Activated CD4-positive, alpha-beta memory T cell treated with anti-CD3 and anti-CD28 coated beads for 36 hours (primary cell): ENCODE measurements around the gene PACSIN3. TPM values are rescaled to one million over a fixed set of nuclear protein-coding genes. Genes with fewer than 3 reads are reported as not detected.

Source experiments
- CTCF ChIA-PET: fragments of 350-600 bp; sonication (Branson Sonifier 250); formaldehyde crosslinking; loops from one replicate; lab custom pipeline; 2021; ENCODE audit warnings: antibody characterized with exemption, inconsistent platforms; lab: Charles Lee
- POLR2A ChIA-PET: fragments of 350-600 bp; sonication (Branson Sonifier 250); formaldehyde crosslinking; loops from one replicate; lab custom pipeline; 2021; ENCODE audit warnings: antibody characterized with exemption; lab: Charles Lee
- DNase-seq: peaks from one replicate; pipeline ENCODE4 v3.0.0-alpha.2; 2020
- H3K27ac Mint-ChIP-seq: one replicate; pipeline ENCODE4 v1.8.0; 2021; ENCODE audit warnings: mixed read lengths
- H3K27me3 Mint-ChIP-seq: one replicate; pipeline ENCODE4 v1.8.0; 2021; ENCODE audit warnings: mixed read lengths
- H3K36me3 Mint-ChIP-seq: one replicate; pipeline ENCODE4 v1.8.0; 2021; ENCODE audit warnings: mixed read lengths
- H3K4me1 Mint-ChIP-seq: one replicate; pipeline ENCODE4 v1.8.0; 2021; ENCODE audit warnings: low read depth, mixed read lengths
- H3K4me3 Mint-ChIP-seq: one replicate; pipeline ENCODE4 v1.8.0; 2021; ENCODE audit warnings: mild to moderate bottlenecking, mixed read lengths
- H3K9me3 Mint-ChIP-seq: one replicate; pipeline ENCODE4 v1.8.0; 2021; ENCODE audit warnings: mixed read lengths
- intact Hi-C: fragments of 100-400 bp; cut with micrococcal nuclease; formaldehyde crosslinking; loops from one replicate; pipeline ENCODE4 v1.15.1; 2023
- total RNA-seq, 2 experiments: library from RNA; stranded (reverse); gene quantifications; one replicate each; pipeline ENCODE4 v1.2.3, GENCODE V29; 2021

Gene PACSIN3
- total RNA-seq, 2 experiments from 2014 or later = 5.3 to 6.0 TPM

DNA sequence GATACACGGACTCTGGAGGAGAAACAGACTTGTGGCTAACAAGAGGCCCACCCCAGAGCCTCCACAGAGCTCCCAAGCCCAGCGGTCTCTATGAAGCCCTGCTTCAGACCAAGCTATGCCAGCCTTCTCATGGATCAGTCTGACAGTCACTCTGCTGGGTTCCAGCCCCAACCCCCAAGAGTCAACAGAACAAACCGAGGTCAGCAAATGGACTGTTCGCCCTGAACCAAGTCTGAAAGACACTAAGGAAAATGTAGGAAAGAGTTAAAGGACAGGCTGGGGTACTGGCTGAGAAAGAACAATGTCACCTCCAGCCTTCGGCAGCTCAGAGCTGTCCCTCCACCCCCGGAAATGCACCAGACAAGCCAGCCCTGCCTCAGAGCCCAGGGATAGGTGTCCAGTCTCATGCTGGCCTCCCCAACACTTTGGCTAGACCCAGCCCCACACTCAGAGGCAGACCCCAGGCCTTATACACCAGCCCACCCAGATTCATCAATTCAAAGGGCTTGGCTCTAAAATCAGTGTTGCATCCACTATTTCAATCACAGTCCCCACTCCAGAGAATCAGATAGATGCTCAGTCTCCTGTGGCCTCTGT lies 13.4 kb downstream of the PACSIN3 start:
- Mint-ChIP-seq H3K4me3 (no peak overlapping the region), H3K36me3 (peaks cover 29% of the 10 kb centered on the region), H3K27ac (no peak overlapping the region), H3K9me3 (no peaks in the 10 kb centered on the region), H3K4me1 (peaks cover 41% of the 10 kb centered on the region), H3K27me3 (no peaks in the 10 kb centered on the region)
- ChIA-PET POLR2A (interaction anchor here (1.1 to 1.2 kb wide), 2 partner anchors 10 to 18 kb away, joined by 3 to 5 read pairs; no protein-coding TSS in a partner anchor), CTCF (interaction anchor here (0.6 to 3.6 kb wide), 3 partner anchors 10 to 360 kb away, joined by 3 to 19 read pairs (median 9); no protein-coding TSS in a partner anchor)
- DNase-seq = no peak
- intact Hi-C loops = no loop called here

DNA sequence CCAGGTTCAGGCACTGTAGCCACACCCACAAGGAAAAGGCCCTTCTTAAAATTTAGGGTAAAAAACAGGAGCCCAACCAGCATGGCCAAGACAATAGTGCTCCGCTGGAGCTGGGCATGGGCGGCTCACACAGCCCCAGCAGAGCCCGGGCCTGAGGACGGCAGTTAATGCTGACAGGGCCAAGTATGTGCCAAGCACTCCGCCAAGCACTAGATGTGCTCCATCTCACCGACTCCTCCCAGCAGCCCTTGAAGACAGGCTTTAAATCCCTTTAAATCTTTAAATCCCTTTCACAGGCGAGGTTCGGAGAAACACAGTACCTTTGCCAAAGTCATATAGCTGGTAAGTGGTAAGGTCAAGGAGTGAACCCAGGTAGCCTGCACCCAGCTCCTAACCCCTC lies 14.4 kb downstream of the PACSIN3 start:
- no peak for DNase-seq
- CTCF ChIA-PET = interaction anchor here (2.4 to 3.6 kb wide), 2 partner anchors 9 to 19 kb away, joined by 9 to 19 read pairs; no protein-coding TSS in a partner anchor
- H3K9me3 Mint-ChIP-seq = no peaks in the 10 kb centered on the region
- POLR2A ChIA-PET = interaction anchor here (0.6 to 1.2 kb wide), 3 partner anchors 9 to 735 kb away, joined by 3 to 5 read pairs (median 3); no protein-coding TSS in a partner anchor
- H3K4me1 Mint-ChIP-seq = peaks cover 36% of the 10 kb centered on the region
- intact Hi-C loops = no loop called here
- no peak overlapping the region for H3K4me3 Mint-ChIP-seq
- no peaks in the 10 kb centered on the region for H3K27me3 Mint-ChIP-seq
- no peak overlapping the region for H3K27ac Mint-ChIP-seq
- H3K36me3 Mint-ChIP-seq = peaks cover 31% of the 10 kb centered on the region

DNA sequence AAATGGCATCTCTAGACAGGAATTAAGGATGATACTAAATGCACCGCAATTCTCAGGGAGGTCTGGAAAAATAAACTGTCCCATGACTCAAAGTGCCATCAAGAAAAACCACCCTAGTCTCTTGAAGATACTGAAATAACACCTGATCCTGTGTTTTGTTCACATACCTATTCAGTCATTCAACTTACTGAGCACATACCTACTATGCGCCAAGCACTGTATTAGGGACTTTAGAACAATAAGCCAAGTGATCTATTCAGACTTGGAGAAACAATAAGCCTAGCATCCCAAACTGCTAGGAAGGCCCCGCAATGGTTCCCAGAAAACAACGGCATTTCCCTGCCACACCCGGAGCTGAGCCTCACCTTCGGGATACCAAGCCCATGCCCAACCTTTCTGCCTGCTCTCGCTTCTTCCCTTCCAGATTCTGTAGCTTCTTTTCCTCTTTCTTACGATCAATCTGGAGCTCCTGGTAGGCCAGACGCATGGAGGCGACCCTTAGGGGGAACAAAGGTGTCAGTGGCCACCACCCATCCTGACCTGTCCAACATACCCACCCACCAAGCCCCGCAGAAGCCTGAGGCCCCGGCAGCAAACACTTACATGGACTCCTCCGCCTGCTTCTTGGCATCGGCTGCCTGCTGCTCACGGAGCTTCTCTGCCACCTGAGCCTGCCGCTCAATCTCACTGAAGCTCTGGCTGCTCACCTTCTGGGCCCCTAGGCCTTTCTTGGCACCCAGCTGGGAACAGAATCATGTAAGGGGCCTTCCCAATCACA lies 15.0 kb downstream of the PACSIN3 start:
- DNase-seq = no peak
- Mint-ChIP-seq H3K9me3 (no peaks in the 10 kb centered on the region), H3K4me1 (peaks cover 36% of the 10 kb centered on the region), H3K4me3 (no peak overlapping the region), H3K36me3 (peaks cover 30% of the 10 kb centered on the region), H3K27ac (no peak overlapping the region), H3K27me3 (no peaks in the 10 kb centered on the region)
- CTCF ChIA-PET = interaction anchor here (1.1 to 3.6 kb wide), 3 partner anchors 9 to 19 kb away, joined by 3 to 19 read pairs (median 9); no protein-coding TSS in a partner anchor
- POLR2A ChIA-PET = interaction anchor here (0.6 to 1.2 kb wide), 3 partner anchors 8 to 735 kb away, joined by 3 to 5 read pairs (median 3); no protein-coding TSS in a partner anchor
- intact Hi-C loops = no loop called here

DNA sequence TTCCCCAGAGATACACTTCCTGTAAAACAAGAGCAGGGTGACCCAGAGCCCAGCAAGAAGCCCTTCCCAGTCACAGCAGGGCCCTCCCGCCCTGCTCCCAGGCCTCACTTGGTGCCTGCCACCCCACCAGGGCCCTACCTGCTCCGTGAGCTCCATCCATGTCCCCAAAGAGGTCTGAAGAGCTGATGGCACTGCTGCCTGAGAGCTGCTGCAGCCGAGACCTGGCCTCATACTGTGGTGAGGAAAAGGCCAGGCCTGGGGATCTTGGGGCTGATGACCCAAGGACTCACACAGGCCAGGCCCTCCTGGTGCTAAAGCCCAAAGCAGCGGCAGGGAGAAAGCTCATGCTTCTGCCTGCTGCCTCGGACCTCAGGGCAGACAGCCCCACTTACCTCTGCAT lies 19.9 kb downstream of the PACSIN3 start:
- Mint-ChIP-seq H3K27ac (no peak overlapping the region), H3K9me3 (no peaks in the 10 kb centered on the region), H3K36me3 (peaks cover 21% of the 10 kb centered on the region), H3K27me3 (no peaks in the 10 kb centered on the region), H3K4me1 (peaks cover 2% of the 10 kb centered on the region), H3K4me3 (no peak overlapping the region)
- no peak for DNase-seq
- POLR2A ChIA-PET = no interaction called here
- CTCF ChIA-PET = no interaction called here
- intact Hi-C loops = no loop called here

DNA sequence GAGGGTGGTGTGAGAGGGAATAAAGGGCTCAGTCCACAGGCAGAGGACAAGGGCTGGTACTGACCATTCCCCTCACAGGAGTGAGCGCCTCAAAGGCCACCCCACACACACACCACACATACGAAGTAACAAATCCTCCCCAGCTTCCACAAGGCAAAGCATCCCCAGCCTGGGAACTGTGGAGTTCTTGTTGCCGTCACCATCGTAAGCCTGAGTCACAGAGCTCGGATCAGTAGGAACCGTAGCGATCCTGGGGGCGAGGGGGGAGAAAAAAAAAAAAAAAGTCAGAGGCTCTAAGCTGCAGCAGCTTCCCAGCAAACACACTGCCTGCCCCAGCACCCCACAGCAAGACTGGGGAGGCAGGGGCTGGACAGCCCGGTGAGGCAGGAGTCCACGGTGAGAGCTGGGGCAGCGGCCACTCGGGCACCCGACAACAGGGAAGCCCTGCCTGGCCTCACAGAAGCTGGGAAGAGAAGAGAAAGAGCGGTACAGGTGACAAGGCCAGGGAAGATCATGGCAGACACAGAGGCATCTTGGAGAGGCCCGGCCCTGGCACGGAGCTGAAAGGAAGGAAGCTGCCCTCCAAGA lies 20.9 kb downstream of the PACSIN3 start:
- no peak overlapping the region for H3K27ac Mint-ChIP-seq
- intact Hi-C loops = no loop called here
- no peak for DNase-seq
- H3K36me3 Mint-ChIP-seq = peaks cover 17% of the 10 kb centered on the region
- no peaks in the 10 kb centered on the region for H3K4me1 Mint-ChIP-seq
- POLR2A ChIA-PET = no interaction called here
- no peak overlapping the region for H3K4me3 Mint-ChIP-seq
- no peaks in the 10 kb centered on the region for H3K9me3 Mint-ChIP-seq
- no peaks in the 10 kb centered on the region for H3K27me3 Mint-ChIP-seq
- CTCF ChIA-PET = interaction anchor here (0.9 kb wide), 1 partner anchor 10 kb away, joined by 3 read pairs; no protein-coding TSS in a partner anchor

DNA sequence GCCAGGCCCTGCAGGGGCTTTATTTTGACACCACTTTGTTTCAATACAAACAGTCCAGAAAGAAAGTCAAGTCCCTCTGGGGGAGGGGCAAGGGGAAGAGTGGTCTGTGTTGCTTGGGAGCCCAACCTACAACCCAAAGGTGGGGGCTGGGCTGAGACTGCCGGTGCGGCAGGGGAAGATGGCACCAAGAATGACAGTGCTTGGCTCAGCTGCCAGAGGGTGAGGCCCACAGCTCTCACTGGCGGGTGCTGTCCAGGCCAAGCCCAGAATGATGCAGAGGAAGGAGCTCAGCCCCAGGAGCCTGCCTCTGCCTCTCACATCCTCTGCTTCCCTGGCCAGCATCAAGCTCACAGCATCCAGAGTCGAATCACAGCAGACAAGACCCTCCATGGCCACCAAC lies 21.9 kb downstream of the PACSIN3 start:
- intact Hi-C loops = no loop called here
- no peak overlapping the region for H3K27ac Mint-ChIP-seq
- H3K9me3 Mint-ChIP-seq = no peaks in the 10 kb centered on the region
- DNase-seq = no peak
- no peaks in the 10 kb centered on the region for H3K4me1 Mint-ChIP-seq
- peaks cover 17% of the 10 kb centered on the region for H3K36me3 Mint-ChIP-seq
- ChIA-PET CTCF (interaction anchor here (0.5 to 2.9 kb wide), 2 partner anchors 11 to 478 kb away, joined by 3 to 23 read pairs; no protein-coding TSS in a partner anchor), POLR2A (no interaction called here)
- no peaks in the 10 kb centered on the region for H3K27me3 Mint-ChIP-seq
- H3K4me3 Mint-ChIP-seq = no peak overlapping the region

DNA sequence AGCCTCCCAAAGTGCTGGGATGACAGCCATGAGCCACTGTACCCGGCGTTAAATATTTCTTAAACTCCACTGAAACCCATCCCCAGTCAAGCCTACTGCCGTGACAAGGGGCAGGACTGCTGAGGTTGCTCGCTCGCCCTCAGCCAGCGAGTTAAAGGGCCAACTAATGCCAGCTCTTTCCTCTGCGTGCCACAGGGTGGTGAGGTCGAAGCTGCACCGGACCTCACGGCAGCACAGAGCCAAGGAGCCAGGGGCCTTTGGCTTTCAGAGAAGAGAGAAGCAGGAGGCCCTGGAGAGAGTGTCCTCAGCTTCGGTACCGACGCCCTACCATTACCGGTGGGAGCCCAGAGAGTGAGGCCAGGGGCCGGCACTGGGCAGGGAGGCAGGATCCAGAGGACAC lies 22.3 kb downstream of the PACSIN3 start:
- Mint-ChIP-seq H3K4me1 (no peaks in the 10 kb centered on the region), H3K36me3 (peaks cover 17% of the 10 kb centered on the region)

DNA sequence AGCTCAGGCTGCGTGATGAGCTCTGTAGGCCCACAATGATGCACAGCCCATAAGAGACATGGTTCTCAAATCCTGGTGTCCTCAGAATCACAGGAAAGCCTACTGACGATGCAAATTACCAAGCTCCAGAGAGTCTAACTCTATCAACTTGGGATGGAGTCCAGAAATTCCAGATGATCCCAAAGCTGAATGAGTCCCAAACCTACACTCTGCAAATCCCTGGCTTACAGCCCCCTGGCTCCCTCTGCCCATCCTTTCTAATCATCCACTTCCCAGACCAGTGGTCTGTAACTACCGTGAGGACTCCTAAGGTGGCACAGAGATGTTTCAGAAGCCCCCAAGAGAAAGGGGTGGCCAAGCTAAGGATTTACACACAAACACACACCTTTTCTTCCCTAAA lies 23.0 kb downstream of the PACSIN3 start:
- Mint-ChIP-seq H3K36me3 (peaks cover 17% of the 10 kb centered on the region), H3K27me3 (no peaks in the 10 kb centered on the region), H3K9me3 (no peaks in the 10 kb centered on the region), H3K27ac (no peak overlapping the region), H3K4me1 (no peaks in the 10 kb centered on the region), H3K4me3 (no peak overlapping the region)
- DNase-seq = no peak
- intact Hi-C loops = no loop called here
- ChIA-PET CTCF (interaction anchor here (0.6 to 2.9 kb wide), 6 partner anchors 9 to 281 kb away, joined by 4 to 23 read pairs (median 6); no protein-coding TSS in a partner anchor), POLR2A (interaction anchor here (0.6 to 0.7 kb wide), 2 partner anchors 9 to 337 kb away, joined by 5 read pairs; no protein-coding TSS in a partner anchor)

More for the DNA sequence above, 22.3 kb downstream of the PACSIN3 start:
- no peak for DNase-seq
- intact Hi-C loops = no loop called here
- H3K27ac Mint-ChIP-seq = no peak overlapping the region
- H3K4me3 Mint-ChIP-seq = no peak overlapping the region
- no peaks in the 10 kb centered on the region for H3K27me3 Mint-ChIP-seq
- H3K9me3 Mint-ChIP-seq = no peaks in the 10 kb centered on the region
- ChIA-PET POLR2A (no interaction called here), CTCF (interaction anchor here (0.5 to 2.9 kb wide), 2 partner anchors 11 to 478 kb away, joined by 3 to 23 read pairs; no protein-coding TSS in a partner anchor)

DNA sequence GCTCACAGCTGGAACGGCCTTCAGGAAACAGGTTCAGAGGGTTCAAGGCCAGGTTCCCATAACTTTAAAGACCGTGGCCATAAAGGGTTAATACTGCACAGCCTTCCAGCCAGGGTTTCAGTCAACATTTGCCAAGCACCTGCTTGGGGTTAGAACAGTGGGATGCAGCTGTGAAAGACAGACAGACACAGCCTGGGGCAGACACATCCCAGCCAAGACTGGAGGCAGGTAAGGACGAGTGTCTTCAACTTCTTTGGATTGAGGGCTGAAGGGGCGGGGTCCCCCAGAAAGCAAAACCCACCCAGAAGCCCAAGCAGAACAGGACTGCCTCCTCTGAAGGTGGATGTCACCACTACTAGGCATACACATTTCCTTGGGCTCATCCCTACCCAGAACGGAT lies 23.8 kb downstream of the PACSIN3 start:
- Mint-ChIP-seq H3K36me3 (peaks cover 12% of the 10 kb centered on the region), H3K9me3 (no peaks in the 10 kb centered on the region), H3K27ac (no peak overlapping the region), H3K4me1 (no peaks in the 10 kb centered on the region), H3K4me3 (no peak overlapping the region), H3K27me3 (no peaks in the 10 kb centered on the region)
- POLR2A ChIA-PET = no interaction called here
- no peak for DNase-seq
- CTCF ChIA-PET = interaction anchor here (0.6 to 2.9 kb wide), 12 partner anchors 10 to 470 kb away, joined by 3 to 23 read pairs (median 4); no protein-coding TSS in a partner anchor
- intact Hi-C loops = no loop called here

DNA sequence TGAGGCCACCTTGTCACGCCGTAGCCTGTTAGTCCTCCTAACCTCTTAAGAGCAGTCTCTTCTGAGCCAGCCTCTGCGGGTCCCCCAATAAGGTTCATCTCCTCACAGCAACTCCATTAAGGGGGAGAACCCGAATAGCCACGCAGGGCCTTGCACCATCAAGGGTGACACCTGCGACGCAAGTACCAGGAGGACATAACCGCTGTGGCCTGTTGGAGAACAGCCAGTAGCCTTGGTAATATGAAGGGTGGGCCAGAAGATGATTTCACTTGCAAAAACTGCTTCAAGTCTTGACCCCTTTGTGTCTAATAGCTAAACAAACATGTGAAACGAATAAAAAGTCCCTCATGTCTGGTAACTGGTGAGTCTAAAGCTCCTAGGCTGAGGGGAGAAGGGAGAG lies 24.3 kb downstream of the PACSIN3 start:
- no peaks in the 10 kb centered on the region for H3K9me3 Mint-ChIP-seq
- peaks cover 12% of the 10 kb centered on the region for H3K36me3 Mint-ChIP-seq
- POLR2A ChIA-PET = no interaction called here
- no peak overlapping the region for H3K4me3 Mint-ChIP-seq
- H3K27me3 Mint-ChIP-seq = no peaks in the 10 kb centered on the region
- H3K27ac Mint-ChIP-seq = no peak overlapping the region
- CTCF ChIA-PET = interaction anchor here (0.7 to 2.9 kb wide), 9 partner anchors 9 to 280 kb away, joined by 3 to 23 read pairs (median 4); no protein-coding TSS in a partner anchor
- intact Hi-C loops = no loop called here
- no peak for DNase-seq
- no peaks in the 10 kb centered on the region for H3K4me1 Mint-ChIP-seq

DNA sequence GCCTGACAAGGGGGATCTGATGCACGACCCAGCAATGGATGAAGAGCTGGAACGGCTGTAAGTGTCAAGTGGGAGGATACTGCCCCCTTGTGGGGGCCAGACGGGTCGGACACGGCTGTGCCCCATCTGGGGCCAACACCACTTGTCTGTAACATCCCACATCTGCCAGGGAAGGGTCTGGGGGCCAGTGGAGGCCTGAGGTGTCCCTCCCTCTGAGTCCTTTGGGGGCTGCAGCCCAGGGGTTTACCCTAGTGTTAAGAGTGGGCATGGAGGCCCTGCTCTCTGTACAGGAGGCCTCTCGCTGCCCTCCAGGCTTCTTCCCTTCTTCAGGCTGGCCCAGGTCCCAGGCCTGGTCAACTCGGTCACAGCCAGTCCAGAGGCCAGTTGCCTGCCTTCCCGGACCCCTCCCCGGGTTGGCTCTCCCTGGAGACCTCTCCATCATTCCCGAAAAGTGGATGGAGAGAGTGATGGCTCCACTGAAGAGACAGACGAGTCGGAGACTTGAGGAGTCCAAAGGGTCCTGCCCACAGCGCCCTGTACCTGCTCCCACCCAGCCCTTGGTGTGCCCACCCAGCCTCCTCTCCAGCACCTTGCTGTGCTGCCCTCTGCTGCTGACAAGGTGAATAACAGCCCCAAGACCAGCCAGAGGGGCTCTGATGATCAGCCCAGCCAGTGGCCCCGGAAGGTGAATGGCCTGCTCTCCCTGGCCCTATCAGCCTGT lies 24.9 kb downstream of the PACSIN3 start:
- peak; percentile 68 for DNase-seq
- Mint-ChIP-seq H3K27me3 (no peaks in the 10 kb centered on the region), H3K36me3 (peaks cover 12% of the 10 kb centered on the region), H3K4me1 (no peaks in the 10 kb centered on the region), H3K27ac (no peak overlapping the region), H3K9me3 (no peaks in the 10 kb centered on the region), H3K4me3 (no peak overlapping the region)
- ChIA-PET POLR2A (interaction anchor here (0.5 kb wide), 1 partner anchor 80 kb away, joined by 4 read pairs; no protein-coding TSS in a partner anchor), CTCF (interaction anchor here (0.6 to 2.9 kb wide), 16 partner anchors 8 to 296 kb away, joined by 3 to 23 read pairs (median 3); no protein-coding TSS in a partner anchor)
- intact Hi-C loops = no loop called here
